GM18507 (cell line): Measurements from ENCODE around the gene ZBTB40.

Source experiments
- DNase-seq: peaks from one replicate; pipeline ENCODE4 v3.0.0; 2011; ENCODE audit warnings: low read depth; ENCODE audit not compliant: insufficient read length; ENCODE audit errors: extremely low spot score
- FAIRE-seq: peaks from 2 replicates; lab custom pipeline; 2011; peaks lifted over from hg19 to GRCh38; lab: Jason Lieb, UNC

Gene ZBTB40

DNA sequence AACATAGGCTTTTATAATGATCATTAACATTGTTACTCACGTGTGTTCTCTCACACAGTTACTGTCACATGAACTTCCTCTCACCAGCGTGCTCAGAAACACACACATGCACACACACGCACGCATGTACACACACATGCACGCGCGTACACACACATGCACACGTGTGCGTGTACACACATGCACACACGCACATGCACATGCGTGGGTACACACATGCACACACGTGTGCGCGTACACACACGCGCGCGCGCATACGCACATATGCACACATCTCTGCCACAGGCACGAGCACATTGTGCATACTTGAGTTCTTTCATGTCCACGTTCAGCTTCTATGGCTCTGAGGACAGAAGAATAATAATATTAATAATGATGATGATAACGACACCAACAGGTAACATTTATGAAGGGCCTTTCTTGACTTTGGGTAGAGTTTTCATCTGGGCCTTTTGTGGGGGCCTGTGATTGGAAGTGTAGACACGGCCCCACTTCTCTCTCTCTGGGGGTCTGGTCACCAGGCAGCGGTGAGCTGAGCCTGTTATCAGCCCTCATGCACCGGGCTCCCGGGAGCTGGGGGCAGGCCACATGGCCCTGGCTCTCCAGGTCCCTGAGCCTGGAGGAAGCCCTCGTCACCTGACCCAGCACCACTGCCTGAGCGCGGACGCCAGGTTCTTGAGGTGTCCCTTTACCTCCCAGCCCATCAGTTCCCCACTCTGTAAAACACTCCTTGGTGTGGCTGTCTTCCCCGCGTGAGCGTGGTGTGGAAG, 118.7 kb downstream of the ZBTB40 start:
- FAIRE-seq: no peak
- DNase-seq: no peak

DNA sequence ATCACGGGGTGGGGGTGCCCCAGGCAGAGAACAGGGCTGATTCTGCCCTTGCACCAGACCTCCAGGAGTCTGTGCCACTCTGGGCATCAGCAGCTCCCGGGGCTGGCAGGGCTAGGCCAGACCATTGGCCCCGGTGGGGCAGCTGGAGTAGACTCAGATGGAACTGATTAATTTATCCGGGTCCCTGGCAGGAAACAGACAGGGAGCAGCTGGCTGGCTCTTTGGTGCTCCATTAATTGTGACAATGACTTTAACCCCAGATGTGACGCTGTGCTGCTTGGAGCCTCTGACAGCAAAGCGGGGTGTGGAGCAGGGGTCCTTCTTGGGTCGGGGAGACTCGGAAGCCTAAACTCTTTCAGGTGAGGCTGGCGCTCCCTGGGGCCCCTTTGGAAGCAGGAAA, 121.2 kb downstream of the ZBTB40 start:
- DNase-seq (no peak), FAIRE-seq (no peak)

DNA sequence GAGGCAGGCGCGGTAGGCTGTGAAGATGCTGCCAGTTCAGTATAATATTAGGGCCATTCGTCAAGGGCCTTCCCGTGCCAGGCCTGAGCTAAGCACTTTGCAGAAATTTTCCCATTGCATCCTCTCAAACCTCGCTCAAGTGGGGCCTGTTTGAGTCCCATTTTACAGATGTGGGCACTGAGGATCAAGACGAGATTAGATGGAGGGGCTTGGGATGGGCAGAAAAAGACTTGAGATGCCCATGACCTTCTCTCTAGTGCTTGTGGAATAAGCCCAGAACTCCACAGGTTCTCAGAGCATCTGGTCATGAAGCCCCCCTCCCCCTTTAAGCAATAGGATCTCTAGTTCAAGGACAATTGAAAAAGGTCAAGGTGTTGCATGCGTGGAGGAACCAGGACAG, 121.6 kb downstream of the ZBTB40 start:
- FAIRE-seq: no peak
- DNase-seq: no peak

DNA sequence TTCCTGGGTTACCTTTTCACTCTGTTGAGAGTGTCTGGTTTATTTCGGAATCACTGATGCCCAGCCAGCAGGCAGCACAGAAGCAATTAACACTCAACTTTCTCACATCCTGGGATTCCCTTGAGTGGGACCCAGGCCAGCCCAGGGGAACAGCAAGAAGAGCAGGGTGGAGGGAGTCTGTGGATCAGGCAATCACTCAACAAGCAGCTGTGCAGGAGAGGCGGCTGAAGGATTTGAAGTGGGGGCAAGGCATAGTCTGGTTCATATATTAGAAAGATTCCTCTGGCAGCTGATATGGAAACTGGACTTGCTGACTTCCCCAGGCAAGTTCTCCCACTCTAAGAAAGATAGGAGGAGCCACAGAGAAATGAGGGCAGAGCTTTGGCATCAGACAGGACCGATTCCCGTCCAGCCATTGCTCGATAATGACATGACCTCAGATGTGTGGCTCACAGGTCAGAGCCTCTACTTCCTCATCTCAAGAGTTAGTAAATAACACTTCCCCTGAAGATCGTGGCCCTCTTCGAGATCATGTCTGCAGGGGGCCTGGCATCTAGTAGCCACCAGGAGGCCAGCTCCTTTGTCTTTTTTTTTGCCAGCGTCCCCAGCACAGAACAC, 124.0 kb downstream of the ZBTB40 start:
- FAIRE-seq: no peak
- DNase-seq: no peak

DNA sequence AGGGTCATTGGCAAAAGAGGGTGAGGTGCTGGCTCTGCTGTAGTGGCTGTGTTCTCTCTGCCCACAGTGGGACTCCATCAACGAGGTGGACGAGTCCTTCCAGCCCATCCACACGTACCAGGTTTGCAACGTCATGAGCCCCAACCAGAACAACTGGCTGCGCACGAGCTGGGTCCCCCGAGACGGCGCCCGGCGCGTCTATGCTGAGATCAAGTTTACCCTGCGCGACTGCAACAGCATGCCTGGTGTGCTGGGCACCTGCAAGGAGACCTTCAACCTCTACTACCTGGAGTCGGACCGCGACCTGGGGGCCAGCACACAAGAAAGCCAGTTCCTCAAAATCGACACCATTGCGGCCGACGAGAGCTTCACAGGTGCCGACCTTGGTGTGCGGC, 124.5 kb downstream of the ZBTB40 start:
- FAIRE-seq: no peak
- DNase-seq: no peak

DNA sequence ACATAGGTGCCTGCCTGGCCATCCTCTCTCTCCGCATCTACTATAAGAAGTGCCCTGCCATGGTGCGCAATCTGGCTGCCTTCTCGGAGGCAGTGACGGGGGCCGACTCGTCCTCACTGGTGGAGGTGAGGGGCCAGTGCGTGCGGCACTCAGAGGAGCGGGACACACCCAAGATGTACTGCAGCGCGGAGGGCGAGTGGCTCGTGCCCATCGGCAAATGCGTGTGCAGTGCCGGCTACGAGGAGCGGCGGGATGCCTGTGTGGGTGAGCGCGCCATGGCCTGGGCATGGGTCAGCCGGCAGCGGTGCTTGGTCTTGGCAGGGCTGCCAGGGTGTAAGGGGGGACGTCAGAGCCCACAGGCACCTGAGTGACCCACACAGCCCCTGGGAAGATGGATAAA, 125.0 kb downstream of the ZBTB40 start:
- no peak for FAIRE-seq
- no peak for DNase-seq

DNA sequence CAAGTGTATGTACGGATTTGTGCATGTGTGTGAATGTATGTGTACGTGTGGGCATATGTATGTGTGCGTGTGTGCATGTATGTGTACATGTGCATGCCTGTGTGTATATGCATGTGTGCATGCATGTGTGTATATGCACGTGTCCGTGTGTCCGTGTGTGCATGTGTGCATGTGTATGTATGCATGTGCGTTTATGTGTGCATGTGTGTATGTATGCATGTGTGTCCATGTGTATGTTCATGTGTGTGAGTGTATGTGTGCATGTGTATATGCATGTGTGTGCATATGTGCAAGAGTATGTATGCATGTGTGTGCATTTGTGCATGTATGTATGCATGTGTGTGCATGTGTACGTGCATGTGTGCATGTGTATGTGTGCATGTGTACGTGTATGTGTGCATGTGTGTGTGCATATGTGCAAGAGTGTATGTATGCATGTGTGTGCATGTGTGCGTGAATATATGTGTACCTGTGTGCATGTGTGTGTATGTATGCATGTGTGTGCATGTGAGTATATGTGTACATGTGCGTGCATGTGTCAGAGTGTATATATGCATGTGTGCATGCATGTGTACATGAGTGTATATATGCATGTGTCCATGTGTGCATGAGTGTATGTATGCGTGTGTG, 127.2 kb downstream of the ZBTB40 start:
- FAIRE-seq (no peak), DNase-seq (no peak)

DNA sequence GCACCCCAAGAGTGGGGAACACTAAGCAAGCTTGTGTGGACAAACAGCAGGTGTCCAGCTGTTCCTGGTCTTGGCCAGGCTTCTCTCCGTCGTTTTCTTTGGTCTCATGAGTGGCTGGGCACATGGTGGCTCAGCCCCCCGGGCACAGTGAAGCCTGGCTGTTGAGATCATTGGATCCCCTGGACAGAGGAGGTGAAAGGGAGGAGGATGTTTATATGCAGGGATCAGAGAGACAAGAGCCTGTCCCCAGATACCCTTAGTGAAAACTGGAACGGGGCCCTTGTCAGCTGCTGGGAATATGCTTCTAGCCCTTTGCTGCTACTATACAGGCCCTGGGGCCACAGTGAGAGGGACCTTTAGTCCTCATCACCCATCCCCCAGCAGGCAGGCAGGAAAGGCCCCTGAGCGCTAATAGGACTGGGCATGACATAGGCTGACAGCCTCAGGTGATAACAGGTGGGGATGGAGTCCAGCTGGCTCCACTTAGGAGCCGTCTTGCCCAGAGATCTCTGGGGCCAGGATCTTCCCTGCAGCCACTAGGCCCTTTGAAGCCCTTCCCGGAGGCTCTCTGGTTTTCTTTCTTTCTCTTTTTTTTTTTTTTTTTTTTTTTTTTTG, 128.0 kb downstream of the ZBTB40 start:
- no peak for DNase-seq
- FAIRE-seq: no peak
